HL-60 (cell line): Measurements from ENCODE around the gene COX6B2.

Source experiments
- CTCF ChIP-seq: IDR thresholded peaks from one replicate; pipeline ENCODE4 v1.5.1; 2011; ENCODE audit warnings: low read length, control low read depth, inconsistent platforms; ENCODE audit not compliant: insufficient read depth
- GABPA ChIP-seq: IDR thresholded peaks from 2 replicates; pipeline ENCODE4 v1.6.1; 2012; ENCODE audit warnings: low read depth
- POLR2AphosphoS5 ChIP-seq: IDR thresholded peaks from 2 replicates; pipeline ENCODE4 v1.6.1; 2012; ENCODE audit warnings: low read depth
- REST ChIP-seq: IDR thresholded peaks from 2 replicates; pipeline ENCODE4 v1.6.1; 2012; ENCODE audit warnings: low read depth; ENCODE audit not compliant: insufficient replicate concordance

- no peak for TF ChIP-seq CTCF
- TF ChIP-seq POLR2AphosphoS5 = no peak
- no peak for TF ChIP-seq REST
- no peak for TF ChIP-seq GABPA
Observed at GRCh38 chr19:55345818-55346724, 8.4 kb downstream of the COX6B2 start.
